Stimulated activated CD4-positive, alpha-beta T cell treated with anti-CD3 and anti-CD28 coated beads, Interleukin-4, amount 100 ng/mL, for 1 hour (primary cell): ENCODE data around the gene WNT8B.

Experiments used
- DNase-seq: peaks from one replicate; pipeline ENCODE4 v3.0.0-alpha.2; 2020

Gene WNT8B

DNA sequence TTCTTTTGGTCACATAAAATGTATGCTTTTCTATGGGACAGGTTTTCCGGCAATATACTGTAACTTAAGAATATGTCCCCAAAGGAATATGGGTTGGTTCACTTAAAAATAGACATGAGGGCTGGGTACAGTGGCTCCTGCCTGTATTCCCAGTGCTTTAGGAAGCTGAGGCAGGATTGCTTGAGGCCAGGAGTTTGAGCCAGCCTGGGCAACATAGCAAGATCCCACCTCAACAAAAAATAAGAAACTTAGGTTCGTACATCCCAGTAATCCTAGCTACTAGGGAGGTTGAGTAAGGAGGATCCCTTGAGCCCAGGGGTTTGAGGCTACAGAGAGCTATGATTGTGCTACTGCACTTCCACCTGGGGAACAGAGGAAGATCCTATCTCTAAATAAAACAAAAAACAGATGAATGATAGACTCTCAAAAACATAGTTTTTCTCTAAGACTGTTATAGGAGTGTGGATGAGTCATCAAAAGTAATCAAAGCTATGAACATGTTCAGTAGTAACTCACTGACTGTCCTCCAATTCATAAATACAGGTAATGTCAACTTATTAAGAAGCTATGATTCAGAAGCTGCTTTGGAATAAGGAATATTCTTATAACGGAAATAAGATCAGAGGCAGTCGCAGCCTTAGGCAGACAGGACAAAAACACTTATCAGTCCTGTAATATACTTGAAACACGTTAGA is 59.4 kb downstream of the WNT8B start:
- DNase-seq: no peak

GRCh38 chr10:100522945-100523344 is 60.1 kb downstream of the WNT8B start:
- no peak for DNase-seq

GRCh38 chr10:100524206-100524605 is 61.4 kb downstream of the WNT8B start:
- DNase-seq: no peak

DNA sequence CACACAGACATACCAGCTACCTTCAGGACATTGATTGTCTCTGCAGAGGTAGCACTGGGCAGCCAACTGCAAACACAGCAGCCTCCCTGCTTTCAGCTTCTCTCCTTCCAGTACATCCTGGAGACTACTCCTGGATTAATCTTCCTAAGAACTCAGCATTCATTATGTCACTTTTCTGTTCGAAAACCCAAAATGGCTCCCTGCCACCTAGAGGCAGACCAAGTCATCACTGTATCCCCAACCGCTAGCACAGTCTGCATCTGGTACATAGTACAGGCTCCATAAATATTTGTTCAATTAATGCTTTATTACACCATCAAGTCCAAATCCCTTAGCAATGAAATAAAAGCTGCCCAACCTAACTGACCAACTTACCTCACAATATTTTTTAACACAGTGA is 61.8 kb downstream of the WNT8B start:
- no peak for DNase-seq

DNA sequence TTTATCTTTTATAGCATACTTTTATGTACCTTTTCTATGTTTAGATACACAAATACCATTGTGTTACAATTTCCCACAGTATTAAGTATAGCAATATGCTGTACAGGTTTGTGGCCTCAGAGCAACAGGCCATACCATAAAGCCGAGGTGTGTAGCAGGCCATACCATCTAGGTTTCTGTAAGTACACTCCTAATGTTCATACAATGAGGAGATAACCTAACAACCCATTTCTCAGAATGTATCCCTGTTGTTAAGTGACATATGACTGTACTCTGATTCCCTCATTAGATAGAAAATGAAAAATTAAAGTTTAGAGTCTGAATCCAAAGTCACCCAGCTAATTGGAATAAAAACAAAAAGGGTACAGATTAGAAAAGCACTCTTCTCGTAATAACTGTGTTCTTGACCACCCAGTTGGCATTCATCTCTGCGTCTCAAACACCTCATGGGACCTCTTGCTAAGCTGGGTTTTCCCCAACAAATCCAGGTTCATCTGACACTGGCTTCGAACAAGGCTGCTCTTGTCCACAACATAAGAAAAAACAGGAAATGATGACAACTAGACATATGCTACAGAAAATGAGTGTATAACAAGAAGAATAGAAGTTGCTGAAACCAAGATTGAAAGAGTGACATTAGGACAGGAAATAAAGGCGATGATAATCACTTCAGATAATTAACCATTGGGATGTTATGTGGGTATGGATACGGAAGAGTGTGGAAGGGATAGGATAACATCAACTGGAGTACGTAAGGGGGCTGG is 65.5 kb downstream of the WNT8B start:
- DNase-seq: no peak

- no peak for DNase-seq
These were observed 66.2 kb downstream of the WNT8B start for GRCh38 chr10:100528921-100529474.

DNA sequence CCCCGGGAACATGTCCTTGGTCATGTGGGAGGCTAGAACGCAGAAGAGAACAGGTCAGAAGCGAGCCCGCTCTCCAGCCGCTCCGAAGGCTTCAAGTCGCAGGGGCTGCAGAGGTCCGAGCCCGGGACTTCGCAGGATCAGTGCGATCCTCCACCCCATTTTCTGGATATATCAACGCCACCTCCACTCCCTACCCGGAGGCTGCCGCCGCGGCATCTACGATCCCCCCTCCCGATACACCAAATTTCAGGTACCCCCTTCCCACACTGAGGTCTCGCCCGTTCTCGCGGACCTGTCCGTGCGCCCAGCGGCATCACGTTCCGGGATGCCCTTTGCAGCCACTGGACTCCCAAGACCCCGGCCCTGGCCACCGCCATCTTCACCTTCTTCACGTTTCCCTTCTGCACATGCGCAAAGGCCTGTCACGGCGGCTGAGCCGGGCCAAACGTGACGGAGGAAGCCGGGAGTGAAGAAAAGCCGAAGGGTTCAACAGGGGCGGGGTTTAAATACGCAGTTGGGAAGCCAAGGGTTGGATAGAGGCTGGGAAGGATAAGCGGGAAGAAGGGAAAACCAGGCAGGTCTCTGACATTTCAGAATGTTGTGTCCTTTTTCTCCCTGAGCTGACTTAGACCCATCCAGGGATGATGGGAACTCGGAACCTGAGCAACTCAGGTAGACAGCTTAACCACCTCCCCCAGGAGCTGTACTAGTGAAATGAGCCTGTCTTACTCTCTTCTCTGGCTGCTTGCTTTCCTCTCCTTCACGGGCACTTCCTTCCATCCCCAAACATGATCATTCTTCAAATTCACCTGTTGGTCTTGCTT is 66.9 kb downstream of the WNT8B start, which contains the start of gene NDUFB8:
TSS of gene NDUFB8 (minus strand) at position 397 of the 824 bp plus-strand sequence. CDS start at position 377, 20 bp downstream.
- peak; percentile 85 for DNase-seq

DNA sequence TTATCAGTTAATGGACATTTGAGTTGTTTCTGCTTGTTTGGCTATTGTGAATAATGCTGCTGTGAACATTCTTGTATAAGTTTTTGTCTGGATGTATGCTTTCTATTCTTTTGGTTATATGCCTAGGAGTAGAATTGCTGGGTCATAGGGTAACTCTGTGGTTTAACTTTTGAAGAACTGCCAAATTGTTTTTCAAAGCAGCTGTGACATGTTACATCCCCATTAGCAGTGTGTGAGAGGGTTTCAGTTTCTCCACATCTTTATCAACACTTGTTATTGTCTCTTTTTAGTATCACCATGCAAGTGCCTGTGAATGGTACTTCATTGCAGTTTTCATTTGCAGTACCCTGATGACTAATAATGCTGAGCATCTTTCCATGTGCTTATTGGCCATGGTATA is 69.0 kb downstream of the WNT8B start:
- DNase-seq: no peak
